ENCODE measurements around the gene ITSN1.

DNA sequence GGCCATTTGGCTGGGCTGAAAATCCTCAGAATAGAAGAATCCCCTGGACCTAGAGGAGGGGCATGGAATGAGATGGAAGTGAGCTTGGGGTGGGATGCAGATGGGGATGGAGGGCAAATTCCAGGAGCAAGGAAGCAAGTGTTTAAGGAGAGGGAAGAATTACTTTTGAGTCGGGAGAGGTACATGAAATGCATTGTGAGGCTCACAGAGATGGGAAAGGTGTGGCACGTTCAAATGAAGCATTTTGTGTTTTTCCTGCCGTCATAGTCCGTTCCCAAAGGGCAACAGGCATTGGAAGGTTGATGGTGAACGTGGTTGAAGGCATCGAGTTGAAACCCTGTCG, 242.8 kb downstream of the ITSN1 start:
- no peak for TF ChIP-seq EP300 (IDR thresholded peaks at IDR 0.05; ENCODE audit: low read depth)
- TF ChIP-seq, protein P1, sequence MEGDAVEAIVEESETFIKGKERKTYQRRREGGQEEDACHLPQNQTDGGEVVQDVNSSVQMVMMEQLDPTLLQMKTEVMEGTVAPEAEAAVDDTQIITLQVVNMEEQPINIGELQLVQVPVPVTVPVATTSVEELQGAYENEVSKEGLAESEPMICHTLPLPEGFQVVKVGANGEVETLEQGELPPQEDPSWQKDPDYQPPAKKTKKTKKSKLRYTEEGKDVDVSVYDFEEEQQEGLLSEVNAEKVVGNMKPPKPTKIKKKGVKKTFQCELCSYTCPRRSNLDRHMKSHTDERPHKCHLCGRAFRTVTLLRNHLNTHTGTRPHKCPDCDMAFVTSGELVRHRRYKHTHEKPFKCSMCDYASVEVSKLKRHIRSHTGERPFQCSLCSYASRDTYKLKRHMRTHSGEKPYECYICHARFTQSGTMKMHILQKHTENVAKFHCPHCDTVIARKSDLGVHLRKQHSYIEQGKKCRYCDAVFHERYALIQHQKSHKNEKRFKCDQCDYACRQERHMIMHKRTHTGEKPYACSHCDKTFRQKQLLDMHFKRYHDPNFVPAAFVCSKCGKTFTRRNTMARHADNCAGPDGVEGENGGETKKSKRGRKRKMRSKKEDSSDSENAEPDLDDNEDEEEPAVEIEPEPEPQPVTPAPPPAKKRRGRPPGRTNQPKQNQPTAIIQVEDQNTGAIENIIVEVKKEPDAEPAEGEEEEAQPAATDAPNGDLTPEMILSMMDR (IDR thresholded peaks at IDR 0.05): no peak
